ENCODE data around the gene ITPR1. TPM values are rescaled to one million over a fixed set of nuclear protein-coding genes. Genes with fewer than 3 reads are reported as not detected.

ITPR1 gene
- total RNA-seq, 1 donor from 2014 or later: 143 TPM

DNA sequence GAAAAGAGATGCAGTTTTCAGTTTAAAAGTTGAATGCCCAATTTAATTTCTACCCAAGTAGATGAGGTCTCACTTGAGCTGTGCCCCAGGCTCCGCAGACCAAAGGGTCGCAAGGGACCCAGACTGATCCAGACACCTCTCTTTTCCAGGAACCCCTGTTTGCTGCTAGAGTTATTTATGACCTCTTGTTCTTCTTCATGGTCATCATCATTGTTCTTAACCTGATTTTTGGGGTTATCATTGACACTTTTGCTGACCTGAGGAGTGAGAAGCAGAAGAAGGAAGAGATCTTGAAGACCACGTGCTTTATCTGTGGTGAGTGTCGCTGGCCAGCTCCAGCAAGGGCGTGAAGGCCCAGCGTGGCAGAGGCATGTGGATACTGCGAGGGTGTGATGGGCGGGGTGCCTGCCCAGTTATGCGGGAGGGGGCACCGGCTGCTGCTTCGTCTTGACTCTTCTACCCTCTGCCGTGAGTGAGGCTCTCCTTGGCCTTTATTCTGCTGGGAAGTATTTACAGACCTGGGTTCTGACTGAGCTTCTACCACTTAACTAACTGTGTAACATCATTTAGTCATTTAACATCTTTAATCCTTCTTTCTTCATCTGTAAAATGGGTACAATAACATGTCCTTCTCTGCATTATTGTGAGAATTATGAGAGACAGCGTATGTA is 321.9 kb downstream of the ITPR1 start:
- POLR2A ChIA-PET: interaction anchor here (0.6 to 1.1 kb wide), 2 partner anchors 10 to 164 kb away, joined by 3 read pairs; partner anchors contain the start of gene BHLHE40

DNA sequence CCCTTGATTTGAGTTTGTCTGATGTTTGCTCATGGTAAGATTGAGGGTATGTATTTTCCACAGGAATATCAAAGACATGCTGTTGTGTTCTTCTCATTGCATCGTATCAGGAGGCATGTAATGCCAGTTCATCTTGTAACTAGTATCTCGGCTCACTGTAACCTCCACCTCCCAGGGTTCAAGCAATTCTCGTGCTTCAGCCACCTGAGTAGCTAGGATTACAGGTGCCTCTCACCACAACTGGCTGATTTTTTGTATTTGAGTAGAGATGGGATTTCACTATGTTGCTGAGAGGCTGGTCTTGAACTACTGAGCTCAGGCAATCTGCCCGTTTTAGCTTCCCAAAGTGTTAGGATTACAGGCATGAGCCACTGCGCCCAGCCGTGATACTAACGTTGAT is 323.2 kb downstream of the ITPR1 start:
- ChIA-PET POLR2A (no interaction called here), CTCF (interaction anchor here (0.9 to 1.6 kb wide), 5 partner anchors 11 to 164 kb away, joined by 3 to 6 read pairs (median 4); no protein-coding TSS in a partner anchor)
- no peaks in the 10 kb centered on the region for H3K9me3 Mint-ChIP-seq
- H3K27ac Mint-ChIP-seq: no peak overlapping the region
- ATAC-seq (ENCODE audit: low read depth): no peak
- TF ChIP-seq, protein P1, sequence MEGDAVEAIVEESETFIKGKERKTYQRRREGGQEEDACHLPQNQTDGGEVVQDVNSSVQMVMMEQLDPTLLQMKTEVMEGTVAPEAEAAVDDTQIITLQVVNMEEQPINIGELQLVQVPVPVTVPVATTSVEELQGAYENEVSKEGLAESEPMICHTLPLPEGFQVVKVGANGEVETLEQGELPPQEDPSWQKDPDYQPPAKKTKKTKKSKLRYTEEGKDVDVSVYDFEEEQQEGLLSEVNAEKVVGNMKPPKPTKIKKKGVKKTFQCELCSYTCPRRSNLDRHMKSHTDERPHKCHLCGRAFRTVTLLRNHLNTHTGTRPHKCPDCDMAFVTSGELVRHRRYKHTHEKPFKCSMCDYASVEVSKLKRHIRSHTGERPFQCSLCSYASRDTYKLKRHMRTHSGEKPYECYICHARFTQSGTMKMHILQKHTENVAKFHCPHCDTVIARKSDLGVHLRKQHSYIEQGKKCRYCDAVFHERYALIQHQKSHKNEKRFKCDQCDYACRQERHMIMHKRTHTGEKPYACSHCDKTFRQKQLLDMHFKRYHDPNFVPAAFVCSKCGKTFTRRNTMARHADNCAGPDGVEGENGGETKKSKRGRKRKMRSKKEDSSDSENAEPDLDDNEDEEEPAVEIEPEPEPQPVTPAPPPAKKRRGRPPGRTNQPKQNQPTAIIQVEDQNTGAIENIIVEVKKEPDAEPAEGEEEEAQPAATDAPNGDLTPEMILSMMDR (IDR thresholded peaks at IDR 0.05): no peak
- H3K27me3 Mint-ChIP-seq: no peaks in the 10 kb centered on the region
- no peak overlapping the region for H3K4me3 Mint-ChIP-seq
- intact Hi-C loops (cut with micrococcal nuclease): no loop called here
- DNase-seq: no peak
- H3K36me3 Mint-ChIP-seq (ENCODE audit: low read depth): peaks cover 99% of the 10 kb centered on the region
- H3K4me1 Mint-ChIP-seq: peaks cover 6% of the 10 kb centered on the region

More for the DNA sequence above, 321.9 kb downstream of the ITPR1 start:
- Mint-ChIP-seq H3K36me3 (ENCODE audit: low read depth) (peaks cover 99% of the 10 kb centered on the region), H3K27ac (no peak overlapping the region), H3K4me1 (no peaks in the 10 kb centered on the region), H3K9me3 (no peaks in the 10 kb centered on the region), H3K27me3 (no peaks in the 10 kb centered on the region), H3K4me3 (no peak overlapping the region)
- CTCF ChIA-PET: interaction anchor here (0.8 to 1.7 kb wide), 5 partner anchors 11 to 243 kb away, joined by 3 to 6 read pairs (median 4); no protein-coding TSS in a partner anchor
- DNase-seq (no peak), ATAC-seq (ENCODE audit: low read depth) (no peak)
- intact Hi-C loops (cut with micrococcal nuclease): no loop called here
- TF ChIP-seq, protein P1 (IDR thresholded peaks at IDR 0.05): no peak

DNA sequence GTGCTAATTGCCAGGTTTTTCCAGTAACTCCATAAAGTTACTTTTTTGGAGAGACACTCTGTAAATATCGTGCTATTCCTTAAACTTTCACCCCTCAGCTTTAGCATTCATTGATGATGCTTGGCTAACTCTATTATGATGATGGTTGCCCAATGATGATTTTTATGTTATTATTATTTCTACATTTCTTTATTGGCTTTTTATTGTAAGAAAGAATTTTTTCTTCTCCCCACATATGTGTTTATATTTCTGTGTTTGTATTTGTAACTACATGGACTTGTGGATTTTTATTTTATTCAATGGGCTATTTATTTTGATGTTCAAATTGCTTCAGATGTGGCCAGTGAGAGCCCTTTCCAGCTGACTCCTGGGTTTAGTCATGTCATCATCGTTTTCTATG is 323.6 kb downstream of the ITPR1 start:
- Mint-ChIP-seq H3K9me3 (no peaks in the 10 kb centered on the region), H3K27me3 (no peaks in the 10 kb centered on the region), H3K36me3 (ENCODE audit: low read depth) (peaks cover 99% of the 10 kb centered on the region), H3K4me3 (no peak overlapping the region), H3K4me1 (peaks cover 10% of the 10 kb centered on the region), H3K27ac (no peak overlapping the region)
- intact Hi-C loops (cut with micrococcal nuclease): no loop called here
- ChIA-PET CTCF (interaction anchor here (0.9 to 1.2 kb wide), 3 partner anchors 11 to 105 kb away, joined by 3 to 4 read pairs (median 3); no protein-coding TSS in a partner anchor), POLR2A (no interaction called here)
- ATAC-seq (ENCODE audit: low read depth) (no peak), DNase-seq (no peak)
- TF ChIP-seq, protein P1 (IDR thresholded peaks at IDR 0.05): no peak

DNA sequence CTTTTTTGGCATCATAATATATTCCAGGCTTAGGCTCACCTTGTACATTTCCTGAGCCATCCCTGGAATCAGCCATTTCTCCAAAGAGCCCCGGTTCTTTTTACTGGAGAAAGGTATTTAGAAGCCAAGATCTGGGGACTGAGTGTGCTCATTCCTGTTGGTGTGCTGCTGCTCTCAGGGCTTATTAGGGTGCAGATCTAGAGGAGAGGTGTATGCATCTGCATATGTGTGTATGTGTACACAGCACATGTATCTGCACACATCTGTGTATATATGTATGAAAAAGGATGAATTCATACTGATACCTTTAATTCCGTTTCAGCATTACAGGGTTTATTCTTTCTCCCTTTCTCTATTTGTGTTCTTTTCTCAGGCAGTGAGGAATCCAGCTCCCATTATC is 324.0 kb downstream of the ITPR1 start:
- CTCF ChIA-PET: interaction anchor here (0.9 to 1.2 kb wide), 3 partner anchors 10 to 106 kb away, joined by 3 to 4 read pairs (median 3); no protein-coding TSS in a partner anchor
- ATAC-seq (ENCODE audit: low read depth) (no peak), DNase-seq (no peak)
- Mint-ChIP-seq H3K27ac (no peak overlapping the region), H3K27me3 (no peaks in the 10 kb centered on the region), H3K4me1 (peaks cover 14% of the 10 kb centered on the region), H3K9me3 (no peaks in the 10 kb centered on the region), H3K4me3 (no peak overlapping the region), H3K36me3 (ENCODE audit: low read depth) (peaks cover 99% of the 10 kb centered on the region)
- TF ChIP-seq, protein P1 (IDR thresholded peaks at IDR 0.05): no peak
- intact Hi-C loops (cut with micrococcal nuclease): no loop called here
- POLR2A ChIA-PET: no interaction called here

DNA sequence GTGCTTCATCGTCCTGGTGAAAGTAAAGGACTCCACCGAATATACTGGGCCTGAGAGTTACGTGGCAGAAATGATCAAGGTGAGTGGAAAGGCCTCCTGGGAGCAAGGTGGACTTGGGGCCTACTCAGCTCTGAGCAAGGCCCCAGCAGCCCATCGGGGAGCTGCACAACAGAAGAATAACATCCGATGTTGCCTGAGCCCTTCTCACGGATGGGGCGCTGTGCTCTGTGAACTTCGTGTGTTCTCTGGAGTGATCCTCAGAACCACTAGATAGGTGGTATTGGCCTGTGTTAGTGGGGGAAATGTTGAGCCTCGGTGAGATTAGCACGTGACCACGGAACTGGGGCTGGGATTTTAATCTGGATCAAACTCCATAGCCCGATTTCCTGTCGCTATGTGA is 325.0 kb downstream of the ITPR1 start:
- TF ChIP-seq, protein P1 (IDR thresholded peaks at IDR 0.05): no peak
- Mint-ChIP-seq H3K9me3 (no peaks in the 10 kb centered on the region), H3K4me3 (no peak overlapping the region), H3K27ac (no peak overlapping the region), H3K4me1 (peaks cover 17% of the 10 kb centered on the region), H3K36me3 (ENCODE audit: low read depth) (peaks cover 99% of the 10 kb centered on the region), H3K27me3 (no peaks in the 10 kb centered on the region)
- no peak for DNase-seq
- POLR2A ChIA-PET: no interaction called here
- intact Hi-C loops (cut with micrococcal nuclease): no loop called here
- no peak for ATAC-seq (ENCODE audit: low read depth)
- CTCF ChIA-PET: no interaction called here

Measured in activated B cell treated with CpG ODN at 0.5 μM for 24 hours (primary cell).